HepG2 (cell line): ENCODE measurements around the gene MAN1A2. TPM values are rescaled to one million over a fixed set of nuclear protein-coding genes. Genes with fewer than 3 reads are reported as not detected.

Experiments
- ATAC-seq: fragments of 200-7000 bp; cut with Tn5 transposase; 3 replicates; pipeline ENCODE4 v1.9.1; 2020; ENCODE audit warnings: mild to moderate bottlenecking, moderate library complexity
- BruUV-seq: library from RNA; stranded (reverse); fragments of 400-500 nt; replicated peaks from 2 replicates; lab custom pipeline; 2021; lab: Mats Ljungman, UMichigan
- CTCF ChIA-PET: fragments of 300-600 bp; formaldehyde crosslinking; extraction: SDS; loops from one replicate; lab custom pipeline; 2021; ENCODE audit warnings: low total read pairs, inconsistent platforms, low intra/inter-chr PET ratio; lab: Yijun Ruan, JAX
- POLR2A ChIA-PET: fragments of 350-600 bp; sonication (Branson Sonifier 250); formaldehyde crosslinking; loops from one replicate; lab custom pipeline; 2020; ENCODE audit warnings: antibody characterized with exemption, inconsistent platforms; lab: Yijun Ruan, JAX
- DNase-seq: peaks from one replicate; pipeline ENCODE4 v3.0.0-alpha.2; 2015; ENCODE audit warnings: low spot score
- FAIRE-seq: peaks from 3 replicates; lab custom pipeline; 2011; peaks lifted over from hg19 to GRCh38; lab: Jason Lieb, UNC
- H2AFZ ChIP-seq: one replicate; pipeline ENCODE4 v1.6.1; 2011; ENCODE audit warnings: low read length, inconsistent platforms
- H3K27ac ChIP-seq: fragments of 300-600 bp; 3 replicates; pipeline ENCODE4 v1.8.0; 2011; ENCODE audit warnings: mixed run types, mild to moderate bottlenecking, mixed read lengths, low read length, inconsistent platforms; ENCODE audit not compliant: insufficient read depth; ENCODE audit errors: extremely low read length
- H3K27me3 ChIP-seq, 2 experiments: fragments of 200-600 bp in 1 of 2; 2 replicates in 1 of 2; 3 replicates in 1 of 2; pipeline versions ENCODE4 v1.6.0 to v1.8.0; 2011; ENCODE audit warnings: low read length in 2 of 2, mild to moderate bottlenecking in 2 of 2, moderate library complexity in 2 of 2, inconsistent platforms in 1 of 2; ENCODE audit not compliant: insufficient read depth in 2 of 2, control insufficient read depth in 1 of 2
- H3K36me3 ChIP-seq, 2 experiments: fragments of 200-600 bp in 1 of 2; replicated peaks in 1 of 2; 2 replicates in 1 of 2; 3 replicates in 1 of 2; pipeline versions ENCODE4 v1.5.1 to v1.8.0; 2011; ENCODE audit warnings: low read length in 2 of 2, inconsistent platforms in 1 of 2; ENCODE audit not compliant: insufficient read depth in 2 of 2, control insufficient read depth in 1 of 2
- H3K4me1 ChIP-seq: 2 replicates; pipeline ENCODE4 v1.5.1; 2012; ENCODE audit warnings: low read length, inconsistent platforms; ENCODE audit not compliant: insufficient read depth
- H3K4me2 ChIP-seq: 2 replicates; pipeline ENCODE4 v1.6.0; 2011; ENCODE audit warnings: low read depth, low read length, inconsistent platforms
- H3K4me3 ChIP-seq, 3 experiments: fragments of 200-600 bp in 1 of 3; sonication (generic), shearing (Covaris generic) in 1 of 3; replicated peaks in 1 of 3; 2 replicates each; pipeline ENCODE4 v1.5.1; 2011 to 2016; ENCODE audit warnings: low read length in 3 of 3, inconsistent platforms in 2 of 3, low read depth in 2 of 3, mild to moderate bottlenecking in 2 of 3, control low read depth in 1 of 3, mixed read lengths in 1 of 3; ENCODE audit not compliant: insufficient read depth in 1 of 3
- H3K79me2 ChIP-seq: one replicate; pipeline ENCODE4 v1.6.1; 2011; ENCODE audit warnings: low read length, inconsistent platforms; ENCODE audit not compliant: insufficient read depth
- H3K9ac ChIP-seq: 2 replicates; pipeline ENCODE4 v1.6.0; 2011; ENCODE audit warnings: mild to moderate bottlenecking, low read depth, low read length, inconsistent platforms; ENCODE audit not compliant: insufficient read depth
- H3K9me3 ChIP-seq: 2 replicates; pipeline ENCODE4 v1.5.1; 2012; ENCODE audit warnings: mild to moderate bottlenecking, low read length
- H4K20me1 ChIP-seq: 2 replicates; pipeline ENCODE4 v1.6.0; 2011; ENCODE audit warnings: inconsistent platforms, mild to moderate bottlenecking, low read length, moderate library complexity; ENCODE audit not compliant: insufficient read depth
- KMT2A ChIP-seq: sonication (generic); formaldehyde crosslinking; IDR thresholded peaks from 2 replicates; pipeline ENCODE4 v1.4.0; 2020; ENCODE audit warnings: missing genetic modification reagents
- MEIS1 ChIP-seq: sonication (generic); formaldehyde crosslinking; IDR thresholded peaks from 2 replicates; pipeline ENCODE4 v1.9.0; 2021; ENCODE audit warnings: mild to moderate bottlenecking, missing genetic modification reagents, moderate library complexity, borderline replicate concordance
- NFE2 ChIP-seq: sonication (generic); formaldehyde crosslinking; IDR thresholded peaks from 2 replicates; pipeline ENCODE4 v1.4.0; 2020; ENCODE audit warnings: missing genetic modification reagents
- RFXANK ChIP-seq: IDR thresholded peaks from 2 replicates; pipeline ENCODE4 v1.6.1; 2016
- TEAD2 ChIP-seq: sonication (generic); formaldehyde crosslinking; IDR thresholded peaks from 2 replicates; pipeline ENCODE4 v1.9.0; 2021; ENCODE audit warnings: missing genetic modification reagents
- YEATS2 ChIP-seq: sonication (generic); formaldehyde crosslinking; IDR thresholded peaks from 2 replicates; pipeline ENCODE4 v1.4.0; 2020; ENCODE audit warnings: missing genetic modification reagents, borderline replicate concordance
- ZKSCAN5 ChIP-seq: sonication (generic); formaldehyde crosslinking; IDR thresholded peaks from 2 replicates; pipeline ENCODE4 v1.5.1; 2020; ENCODE audit warnings: mild to moderate bottlenecking, missing genetic modification reagents
- ZNF17 ChIP-seq: sonication (generic); formaldehyde crosslinking; IDR thresholded peaks from 2 replicates; pipeline ENCODE4 v1.5.0; 2020; ENCODE audit warnings: mild to moderate bottlenecking, missing genetic modification reagents
- ZNF564 ChIP-seq: sonication (generic); formaldehyde crosslinking; IDR thresholded peaks from 2 replicates; pipeline ENCODE4 v1.8.1; 2023; ENCODE audit warnings: mild to moderate bottlenecking, missing genetic modification reagents
- WGBS: methylation state at CpG from one replicate; pipeline ENCODE4 v1.1.6; 2017; ENCODE audit warnings: low lambda C conversion rate; 5-methylcytosine and 5-hydroxymethylcytosine counted together
- in situ Hi-C: cut with HindIII; loops from 2 replicates; pipeline ENCODE4 v1.10.0; 2017; ENCODE audit warnings: low pct_unique_long_range_greater_than_20kb; ENCODE audit not compliant: extremely low pct_ligation_motif_present
- intact Hi-C: fragments of 100-400 bp; cut with micrococcal nuclease; formaldehyde crosslinking; loops from one replicate; pipeline ENCODE4 v1.10.0; 2022; ENCODE audit not compliant: unreplicated experiment
- polyA plus RNA-seq, 8 experiments: library from polyadenylated mRNA; depleted of rRNA in 3 of 8; stranded (reverse) in 7 of 8; unstranded in 1 of 8; fragments of >200 nt; fragmentation: Illumina TruSeq in 4 of 8; extraction: Trizol in 4 of 8; gene quantifications; 2 replicates each; pipeline versions ENCODE4 v1.2.1 to v1.2.3, GENCODE V29; 2011 to 2016; ENCODE audit warnings: low read depth in 4 of 8, missing spikeins in 1 of 8, mixed read lengths in 1 of 8; ENCODE audit not compliant: insufficient read depth in 1 of 8
- total RNA-seq, 5 experiments: library from RNA; depleted of rRNA; stranded (reverse); fragments of >200 nt; fragmentation: Illumina TruSeq; extraction: Trizol; gene quantifications; 2 replicates each; pipeline ENCODE4 v1.2.3, GENCODE V29; 2016; ENCODE audit warnings: low read depth in 1 of 5
- TF ChIP-seq, protein P1 (sequence below): sonication (generic); formaldehyde crosslinking; IDR thresholded peaks from 2 replicates; pipeline ENCODE4 v1.8.0; 2022; ENCODE audit warnings: mild to moderate bottlenecking, missing genetic modification reagents, moderate library complexity
- TF ChIP-seq, protein P2 (sequence below): sonication (generic); formaldehyde crosslinking; IDR thresholded peaks from 2 replicates; pipeline ENCODE4 v1.4.0; 2020; ENCODE audit warnings: missing genetic modification reagents
- TF ChIP-seq, protein P3 (sequence below): sonication (generic); formaldehyde crosslinking; conservative IDR thresholded peaks from 2 replicates; pipeline ENCODE4 v1.4.0; 2020; ENCODE audit warnings: missing genetic modification reagents

Gene MAN1A2
- total and polyA plus RNA-seq, 2 of the 13 experiments (the other 11 are each of a cell fraction or from before 2014, with no cell fraction given) = 8.0 to 19.9 TPM

DNA sequence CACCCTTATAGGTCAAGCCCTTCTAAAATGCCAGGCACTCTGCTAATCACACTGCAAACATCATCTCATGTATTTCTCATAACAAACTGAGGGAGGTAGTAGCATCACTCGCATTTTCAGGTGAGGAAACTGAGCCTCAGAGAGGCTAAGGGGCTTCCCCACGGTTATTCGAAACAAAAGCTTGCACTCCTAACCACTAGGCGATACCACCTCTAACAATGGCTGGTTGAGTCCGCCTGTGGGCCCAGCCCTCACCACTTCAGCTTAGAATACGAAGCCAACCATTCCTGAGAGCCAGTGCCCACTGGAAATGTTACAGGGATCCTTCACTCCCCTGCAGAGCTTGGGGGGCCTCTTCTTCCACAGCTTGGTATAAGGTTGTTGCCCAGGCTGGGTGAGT, 173.3 kb downstream of the MAN1A2 start:
- Histone ChIP-seq H3K79me2 (no peaks in the 10 kb centered on the region), H3K9me3 (no peaks in the 10 kb centered on the region), H3K4me1 (peaks cover 33% of the 10 kb centered on the region), H3K4me2 (no peak overlapping the region), H3K27ac (no peak overlapping the region), H3K4me3 (no peak overlapping the region), H4K20me1 (no peaks in the 10 kb centered on the region), H2AFZ (no peak overlapping the region), H3K36me3 (no peaks in the 10 kb centered on the region), H3K27me3 (no peaks in the 10 kb centered on the region), H3K9ac (no peak overlapping the region)
- ChIA-PET POLR2A (no interaction called here), CTCF (no interaction called here)
- in situ Hi-C loops (no loop called here), intact Hi-C loops (no loop called here)
- WGBS = 69% methylated on average over 6 of the region's 6 CpGs
- BruUV-seq = no TSS peak
- ATAC-seq (no peak), DNase-seq (no peak), FAIRE-seq (no peak)
- TF ChIP-seq RFXANK (CRISPR knock-in tag) (no peak), ZNF17 (CRISPR knock-in tag) (no peak), YEATS2 (CRISPR knock-in tag) (no peak), NFE2 (CRISPR knock-in tag) (no peak), ZKSCAN5 (CRISPR knock-in tag) (no peak), MEIS1 (CRISPR knock-in tag) (no peak), TEAD2 (no peak), ZNF564 (CRISPR knock-in tag) (no peak), KMT2A (no peak)
- TF ChIP-seq, protein P1, sequence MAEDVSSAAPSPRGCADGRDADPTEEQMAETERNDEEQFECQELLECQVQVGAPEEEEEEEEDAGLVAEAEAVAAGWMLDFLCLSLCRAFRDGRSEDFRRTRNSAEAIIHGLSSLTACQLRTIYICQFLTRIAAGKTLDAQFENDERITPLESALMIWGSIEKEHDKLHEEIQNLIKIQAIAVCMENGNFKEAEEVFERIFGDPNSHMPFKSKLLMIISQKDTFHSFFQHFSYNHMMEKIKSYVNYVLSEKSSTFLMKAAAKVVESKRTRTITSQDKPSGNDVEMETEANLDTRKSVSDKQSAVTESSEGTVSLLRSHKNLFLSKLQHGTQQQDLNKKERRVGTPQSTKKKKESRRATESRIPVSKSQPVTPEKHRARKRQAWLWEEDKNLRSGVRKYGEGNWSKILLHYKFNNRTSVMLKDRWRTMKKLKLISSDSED (CRISPR knock-in tag) = no peak
- TF ChIP-seq, protein P2, sequence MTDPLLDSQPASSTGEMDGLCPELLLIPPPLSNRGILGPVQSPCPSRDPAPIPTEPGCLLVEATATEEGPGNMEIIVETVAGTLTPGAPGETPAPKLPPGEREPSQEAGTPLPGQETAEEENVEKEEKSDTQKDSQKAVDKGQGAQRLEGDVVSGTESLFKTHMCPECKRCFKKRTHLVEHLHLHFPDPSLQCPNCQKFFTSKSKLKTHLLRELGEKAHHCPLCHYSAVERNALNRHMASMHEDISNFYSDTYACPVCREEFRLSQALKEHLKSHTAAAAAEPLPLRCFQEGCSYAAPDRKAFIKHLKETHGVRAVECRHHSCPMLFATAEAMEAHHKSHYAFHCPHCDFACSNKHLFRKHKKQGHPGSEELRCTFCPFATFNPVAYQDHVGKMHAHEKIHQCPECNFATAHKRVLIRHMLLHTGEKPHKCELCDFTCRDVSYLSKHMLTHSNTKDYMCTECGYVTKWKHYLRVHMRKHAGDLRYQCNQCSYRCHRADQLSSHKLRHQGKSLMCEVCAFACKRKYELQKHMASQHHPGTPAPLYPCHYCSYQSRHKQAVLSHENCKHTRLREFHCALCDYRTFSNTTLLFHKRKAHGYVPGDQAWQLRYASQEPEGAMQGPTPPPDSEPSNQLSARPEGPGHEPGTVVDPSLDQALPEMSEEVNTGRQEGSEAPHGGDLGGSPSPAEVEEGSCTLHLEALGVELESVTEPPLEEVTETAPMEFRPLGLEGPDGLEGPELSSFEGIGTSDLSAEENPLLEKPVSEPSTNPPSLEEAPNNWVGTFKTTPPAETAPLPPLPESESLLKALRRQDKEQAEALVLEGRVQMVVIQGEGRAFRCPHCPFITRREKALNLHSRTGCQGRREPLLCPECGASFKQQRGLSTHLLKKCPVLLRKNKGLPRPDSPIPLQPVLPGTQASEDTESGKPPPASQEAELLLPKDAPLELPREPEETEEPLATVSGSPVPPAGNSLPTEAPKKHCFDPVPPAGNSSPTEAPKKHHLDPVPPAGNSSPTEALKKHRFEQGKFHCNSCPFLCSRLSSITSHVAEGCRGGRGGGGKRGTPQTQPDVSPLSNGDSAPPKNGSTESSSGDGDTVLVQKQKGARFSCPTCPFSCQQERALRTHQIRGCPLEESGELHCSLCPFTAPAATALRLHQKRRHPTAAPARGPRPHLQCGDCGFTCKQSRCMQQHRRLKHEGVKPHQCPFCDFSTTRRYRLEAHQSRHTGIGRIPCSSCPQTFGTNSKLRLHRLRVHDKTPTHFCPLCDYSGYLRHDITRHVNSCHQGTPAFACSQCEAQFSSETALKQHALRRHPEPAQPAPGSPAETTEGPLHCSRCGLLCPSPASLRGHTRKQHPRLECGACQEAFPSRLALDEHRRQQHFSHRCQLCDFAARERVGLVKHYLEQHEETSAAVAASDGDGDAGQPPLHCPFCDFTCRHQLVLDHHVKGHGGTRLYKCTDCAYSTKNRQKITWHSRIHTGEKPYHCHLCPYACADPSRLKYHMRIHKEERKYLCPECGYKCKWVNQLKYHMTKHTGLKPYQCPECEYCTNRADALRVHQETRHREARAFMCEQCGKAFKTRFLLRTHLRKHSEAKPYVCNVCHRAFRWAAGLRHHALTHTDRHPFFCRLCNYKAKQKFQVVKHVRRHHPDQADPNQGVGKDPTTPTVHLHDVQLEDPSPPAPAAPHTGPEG (CRISPR knock-in tag) = no peak
- TF ChIP-seq, protein P3, sequence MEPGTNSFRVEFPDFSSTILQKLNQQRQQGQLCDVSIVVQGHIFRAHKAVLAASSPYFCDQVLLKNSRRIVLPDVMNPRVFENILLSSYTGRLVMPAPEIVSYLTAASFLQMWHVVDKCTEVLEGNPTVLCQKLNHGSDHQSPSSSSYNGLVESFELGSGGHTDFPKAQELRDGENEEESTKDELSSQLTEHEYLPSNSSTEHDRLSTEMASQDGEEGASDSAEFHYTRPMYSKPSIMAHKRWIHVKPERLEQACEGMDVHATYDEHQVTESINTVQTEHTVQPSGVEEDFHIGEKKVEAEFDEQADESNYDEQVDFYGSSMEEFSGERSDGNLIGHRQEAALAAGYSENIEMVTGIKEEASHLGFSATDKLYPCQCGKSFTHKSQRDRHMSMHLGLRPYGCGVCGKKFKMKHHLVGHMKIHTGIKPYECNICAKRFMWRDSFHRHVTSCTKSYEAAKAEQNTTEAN (CRISPR knock-in tag) = no peak
